Sigmoid colon (tissue), 7 donors: ENCODE measurements around the gene MCCC1. TPM values are rescaled to one million over a fixed set of nuclear protein-coding genes. Genes with fewer than 3 reads are reported as not detected.

Experiments used
- DNase-seq: peaks from one replicate; pipeline ENCODE4 v3.0.0-alpha.2; 2019
- H3K27ac ChIP-seq, 4 donors: fragments of 200-600 bp; sonication (generic); one replicate each; pipeline ENCODE4 v1.5.1; 2016 to 2019; ENCODE audit warnings: mild to moderate bottlenecking in 1 of 4
- H3K27me3 ChIP-seq, 3 donors: fragments of 200-600 bp; sonication (generic); one replicate each; pipeline ENCODE4 v1.5.1; 2019; ENCODE audit warnings: mild to moderate bottlenecking in 1 of 3
- H3K36me3 ChIP-seq, 4 donors: fragments of 200-600 bp; sonication (generic); one replicate each; pipeline ENCODE4 v1.5.1; 2016 to 2019
- H3K4me1 ChIP-seq, 4 donors: fragments of 200-600 bp; sonication (generic); one replicate each; pipeline ENCODE4 v1.5.1; 2017 to 2019
- H3K4me3 ChIP-seq, 4 donors: fragments of 200-600 bp; sonication (generic); one replicate each; pipeline ENCODE4 v1.5.1; 2017 to 2019; ENCODE audit warnings: mild to moderate bottlenecking in 2 of 4, moderate library complexity in 1 of 4
- H3K9me3 ChIP-seq, 4 donors: fragments of 200-600 bp in 3 of 4; sonication (generic) in 3 of 4; one replicate each; pipeline versions ENCODE4 v1.5.1 to v1.6.1; 2013 to 2019
- CTCF ChIP-seq, 4 experiments: fragments of 450-650 bp in 3 of 4; fragments of 200-600 bp in 1 of 4; IDR thresholded peaks; one replicate each; pipeline ENCODE4 v1.5.1; 2016 to 2019; ENCODE audit warnings: antibody characterized with exemption in 4 of 4, mild to moderate bottlenecking in 3 of 4, moderate library complexity in 2 of 4
- EP300 ChIP-seq, 4 donors: sonication (generic); formaldehyde crosslinking; IDR thresholded peaks; one replicate each; pipeline ENCODE4 v1.6.1; 2017; ENCODE audit warnings: antibody characterized with exemption in 4 of 4
- POLR2A ChIP-seq, 2 donors: fragments of 450-650 bp; IDR thresholded peaks; one replicate each; pipeline ENCODE4 v1.6.1; 2016; ENCODE audit warnings: antibody characterized with exemption in 2 of 2, mild to moderate bottlenecking in 2 of 2, moderate library complexity in 2 of 2
- POLR2AphosphoS5 ChIP-seq, 4 donors: sonication (generic); formaldehyde crosslinking; IDR thresholded peaks; one replicate each; pipeline ENCODE4 v1.6.1; 2017; ENCODE audit warnings: antibody characterized with exemption in 4 of 4
- WGBS, 2 donors: extraction: QIAGEN DNeasy Blood & Tissue Kit; methylation state at CpG; one replicate each; pipeline ENCODE4 v1.1.7; 2013; 5-methylcytosine and 5-hydroxymethylcytosine counted together
- intact Hi-C: fragments of 100-400 bp; cut with DNase I; formaldehyde crosslinking; loops from one replicate; pipeline ENCODE4 v1.15.1; 2023
- polyA plus RNA-seq, 3 donors: library from polyadenylated mRNA; stranded (reverse); fragments of 200-250 nt; gene quantifications; one replicate each; pipeline ENCODE4 v1.2.3, GENCODE V29; 2013
- total RNA-seq, 4 donors: library from RNA; depleted of rRNA; stranded (reverse); fragments of >200 nt; gene quantifications; one replicate each; pipeline ENCODE4 v1.1.0, GENCODE V29; 2016
- donor health status: healthy with polysubstance abuse.
- donor health status: Bipolar disorder and iron deficiency.
- donor health status: healthy.

MCCC1 gene
- total and polyA plus RNA-seq, 7 donors = 18.0 to 28.2 (median 21.4) TPM

DNA sequence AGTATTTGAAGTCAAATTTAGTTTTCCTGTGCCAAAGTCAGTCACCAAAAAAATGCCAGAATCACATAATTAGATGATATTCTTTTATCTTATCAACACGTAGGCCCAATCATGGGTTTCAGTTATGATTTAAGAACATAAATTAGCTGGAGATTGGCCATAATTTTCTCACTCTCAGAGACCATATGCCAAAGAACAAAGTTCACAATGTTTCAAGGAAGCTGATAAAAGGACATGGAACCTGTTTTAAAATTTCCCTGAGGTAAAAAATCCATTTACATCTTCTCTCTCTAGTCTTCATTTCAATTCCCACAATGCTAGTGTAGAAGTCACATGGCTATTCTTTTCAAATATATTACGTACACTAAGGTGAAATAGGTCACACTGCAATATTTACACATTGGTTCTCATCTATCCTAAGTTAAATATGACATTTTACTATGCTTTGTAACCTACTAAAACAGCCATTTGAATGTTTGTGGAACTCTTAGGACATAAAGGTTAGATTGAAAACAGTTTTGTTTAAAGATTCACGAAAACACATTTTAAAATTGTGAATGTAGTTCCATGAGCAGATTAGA lies 76.3 kb downstream of the MCCC1 start:
- 23 to 73% methylated on average over 3 of the region's 3 CpGs for WGBS, 2 donors
- TF ChIP-seq EP300 (IDR thresholded peaks at IDR 0.05) = no peak
- no peak for TF ChIP-seq CTCF (IDR thresholded peaks at IDR 0.05)
- no peak for TF ChIP-seq POLR2A (IDR thresholded peaks at IDR 0.05)
- no peak for TF ChIP-seq POLR2AphosphoS5 (IDR thresholded peaks at IDR 0.05)
- intact Hi-C loops = no loop called here

GRCh38 chr3:183018421-183019192 lies 80.7 kb downstream of the MCCC1 start:
- Histone ChIP-seq H3K9me3 (no peaks in the 10 kb centered on the region), H3K4me3 (no peak overlapping the region), H3K27me3 (no peaks in the 10 kb centered on the region), H3K4me1 (no peaks in the 10 kb centered on the region), H3K36me3 (peaks cover 0 to 77% (median 28%) of the 10 kb centered on the region in 4 donors), H3K27ac (no peak overlapping the region)
- intact Hi-C loops = no loop called here
- no peak for DNase-seq
- WGBS, 2 donors = 94 to 95% methylated on average over 3 of the region's 3 CpGs
- no peak for TF ChIP-seq CTCF (IDR thresholded peaks at IDR 0.05)
- TF ChIP-seq POLR2A (IDR thresholded peaks at IDR 0.05) = no peak
- TF ChIP-seq EP300 (IDR thresholded peaks at IDR 0.05) = no peak

More for the DNA sequence above, 76.3 kb downstream of the MCCC1 start:
- peaks cover 0 to 69% (median 29%) of the 10 kb centered on the region in 4 donors for H3K36me3 ChIP-seq
- H3K9me3 ChIP-seq = no peaks in the 10 kb centered on the region
- H3K27ac ChIP-seq = no peak overlapping the region
- DNase-seq = no peak
- H3K4me1 ChIP-seq = no peaks in the 10 kb centered on the region
- no peak overlapping the region for H3K4me3 ChIP-seq
- H3K27me3 ChIP-seq = no peaks in the 10 kb centered on the region

GRCh38 chr3:183015185-183015584 lies 84.1 kb downstream of the MCCC1 start:
- no peaks in the 10 kb centered on the region for H3K9me3 ChIP-seq
- H3K36me3 ChIP-seq = peaks cover 0 to 51% (median 10%) of the 10 kb centered on the region in 4 donors
- H3K4me3 ChIP-seq = no peak overlapping the region
- intact Hi-C loops = no loop called here
- no peaks in the 10 kb centered on the region for H3K4me1 ChIP-seq
- 70 to 88% methylated on average over 2 of the region's 2 CpGs for WGBS, 2 donors
- no peak overlapping the region for H3K27ac ChIP-seq
- TF ChIP-seq CTCF (IDR thresholded peaks at IDR 0.05) (no peak), POLR2A (IDR thresholded peaks at IDR 0.05) (no peak), EP300 (IDR thresholded peaks at IDR 0.05) (no peak), POLR2AphosphoS5 (IDR thresholded peaks at IDR 0.05) (no peak)
- no peaks in the 10 kb centered on the region for H3K27me3 ChIP-seq
- no peak for DNase-seq

GRCh38 chr3:183013856-183014255 lies 85.4 kb downstream of the MCCC1 start:
- intact Hi-C loops = no loop called here
- no peaks in the 10 kb centered on the region for H3K4me1 ChIP-seq
- H3K36me3 ChIP-seq = peaks cover 0 to 37% (median 8%) of the 10 kb centered on the region in 4 donors
- no peak overlapping the region for H3K4me3 ChIP-seq
- TF ChIP-seq POLR2A (IDR thresholded peaks at IDR 0.05) = no peak
- TF ChIP-seq CTCF (IDR thresholded peaks at IDR 0.05) = no peak
- TF ChIP-seq EP300 (IDR thresholded peaks at IDR 0.05) = no peak
- TF ChIP-seq POLR2AphosphoS5 (IDR thresholded peaks at IDR 0.05) = no peak
- 85 to 93% methylated on average over 6 of the region's 6 CpGs for WGBS, 2 donors
- H3K27ac ChIP-seq = no peak overlapping the region
- no peak for DNase-seq
- H3K27me3 ChIP-seq = no peaks in the 10 kb centered on the region
- H3K9me3 ChIP-seq = no peaks in the 10 kb centered on the region
